HCT116 (cell line): Measurements from ENCODE around the gene TCEAL3. TPM values are rescaled to one million over a fixed set of nuclear protein-coding genes. Genes with fewer than 3 reads are reported as not detected.

Experiments
- ATAC-seq: fragments of 200-7000 bp; cut with Tn5 transposase; 2 replicates; pipeline ENCODE4 v1.9.1; 2020; ENCODE audit warnings: mild to moderate bottlenecking, moderate library complexity
- BruUV-seq: library from RNA; stranded (reverse); fragments of 400-500 nt; replicated peaks from 2 replicates; lab custom pipeline; 2021; lab: Mats Ljungman, UMichigan
- CTCF ChIA-PET: fragments of 300-600 bp; sonication (Branson Sonifier 250); formaldehyde crosslinking; loops from one replicate; lab custom pipeline; 2021; ENCODE audit warnings: antibody characterized with exemption; lab: Charles Lee
- POLR2A ChIA-PET: fragments of 300-600, 350-600 bp; sonication (Branson Sonifier 250); formaldehyde crosslinking; loops from one replicate; lab custom pipeline; 2021; ENCODE audit warnings: antibody characterized with exemption; lab: Charles Lee
- RAD21 ChIA-PET, 2 experiments: fragments of 300-600 bp; sonication (Branson Sonifier 250); formaldehyde crosslinking; loops; one replicate each; lab custom pipeline; 2023; ENCODE audit warnings: low total read pairs in 2 of 2; ENCODE audit not compliant: uncharacterized antibody in 2 of 2, unreplicated experiment in 2 of 2, low non-redundant PET in 1 of 2; lab: Charles Lee
- DNase-seq: peaks from one replicate; pipeline ENCODE4 v3.0.0-alpha.2; 2010; ENCODE audit warnings: low read depth, low spot score
- H2AFZ ChIP-seq: fragments of 200-600 bp; shearing (Covaris generic), sonication (generic); 2 replicates; pipeline ENCODE4 v1.6.1; 2017; ENCODE audit warnings: low read depth, mixed run types, mixed read lengths, antibody characterized with exemption, low read length; ENCODE audit not compliant: poor library complexity, severe bottlenecking
- H3K27ac ChIP-seq: 2 replicates; pipeline ENCODE4 v1.5.1; 2012; ENCODE audit warnings: low read depth, low read length
- H3K27me3 ChIP-seq: fragments of 200-600 bp; sonication (generic); 2 replicates; pipeline ENCODE4 v1.6.1; 2016; ENCODE audit warnings: mixed run types, low read length, mixed read lengths; ENCODE audit not compliant: insufficient read depth
- H3K36me3 ChIP-seq, 2 experiments: fragments of 200-500 bp in 1 of 2; fragments of 200-600 bp in 1 of 2; sonication (Bioruptor generic) in 1 of 2; sonication (generic) in 1 of 2; 2 replicates each; pipeline versions ENCODE4 v1.5.1 to v1.6.1; 2014 to 2016; ENCODE audit warnings: low read length in 2 of 2, inconsistent platforms in 1 of 2, mixed read lengths in 1 of 2, mixed run types in 1 of 2; ENCODE audit not compliant: insufficient read depth in 2 of 2, control insufficient read depth in 1 of 2
- H3K4me1 ChIP-seq, 2 experiments: fragments of 200-600 bp in 1 of 2; sonication (generic) in 1 of 2; 2 replicates each; pipeline versions ENCODE4 v1.5.1 to v1.6.1; 2012 to 2017; ENCODE audit warnings: low read length in 2 of 2, inconsistent platforms in 1 of 2, mild to moderate bottlenecking in 1 of 2, mixed read lengths in 1 of 2, mixed run types in 1 of 2, moderate library complexity in 1 of 2; ENCODE audit not compliant: insufficient read depth in 2 of 2, control insufficient read depth in 1 of 2
- H3K4me2 ChIP-seq: fragments of 200-600 bp; sonication (generic); 2 replicates; pipeline ENCODE4 v1.6.1; 2017; ENCODE audit warnings: mixed run types, low read length, mixed read lengths
- H3K4me3 ChIP-seq, 2 experiments: fragments of 200-600 bp in 1 of 2; sonication (generic) in 1 of 2; replicated peaks in 1 of 2; 2 replicates each; pipeline ENCODE4 v1.5.1; 2011 to 2016; ENCODE audit warnings: low read length in 2 of 2, control low read depth in 1 of 2, low read depth in 1 of 2, mild to moderate bottlenecking in 1 of 2, mixed read lengths in 1 of 2, mixed run types in 1 of 2
- H3K79me2 ChIP-seq: fragments of 200-600 bp; sonication (generic); 2 replicates; pipeline ENCODE4 v1.6.1; 2017; ENCODE audit warnings: mild to moderate bottlenecking, mixed run types, low read length, moderate library complexity, mixed read lengths; ENCODE audit not compliant: insufficient read depth
- H3K9ac ChIP-seq: fragments of 200-600 bp; sonication (generic); 2 replicates; pipeline ENCODE4 v1.6.1; 2016; ENCODE audit warnings: low read length, mixed read lengths
- H3K9me2 ChIP-seq: fragments of 200-600 bp; sonication (generic), shearing (Covaris generic); 2 replicates; pipeline ENCODE4 v1.6.1; 2017; ENCODE audit warnings: mixed run types, mild to moderate bottlenecking, moderate library complexity; ENCODE audit not compliant: insufficient read depth
- H3K9me3 ChIP-seq, 2 experiments: fragments of 200-500 bp in 1 of 2; fragments of 200-600 bp in 1 of 2; sonication (Bioruptor generic) in 1 of 2; sonication (generic) in 1 of 2; 2 replicates each; pipeline ENCODE4 v1.6.1; 2014 to 2017; ENCODE audit warnings: low read length in 2 of 2, mixed read lengths in 2 of 2, inconsistent platforms in 1 of 2, low read depth in 1 of 2, mild to moderate bottlenecking in 1 of 2, mixed run types in 1 of 2, moderate library complexity in 1 of 2; ENCODE audit not compliant: control insufficient read depth in 1 of 2, insufficient read depth in 1 of 2
- H4K20me1 ChIP-seq: fragments of 200-600 bp; sonication (generic), shearing (Covaris generic); 2 replicates; pipeline ENCODE4 v1.6.1; 2017; ENCODE audit warnings: mixed run types, mild to moderate bottlenecking, moderate library complexity; ENCODE audit not compliant: insufficient read depth
- ATF3 ChIP-seq: IDR thresholded peaks from 2 replicates; pipeline ENCODE4 v1.6.1; 2012
- CBX3 ChIP-seq: IDR thresholded peaks from 2 replicates; pipeline ENCODE4 v1.6.1; 2012; ENCODE audit warnings: low read depth
- EGR1 ChIP-seq: IDR thresholded peaks from 2 replicates; pipeline ENCODE4 v1.6.1; 2012; ENCODE audit warnings: low read depth
- ELF1 ChIP-seq: IDR thresholded peaks from 2 replicates; pipeline ENCODE4 v1.6.1; 2012; ENCODE audit warnings: low read depth, borderline replicate concordance
- EZH2 ChIP-seq: fragments of 200-600 bp; sonication (generic); IDR thresholded peaks from 2 replicates; pipeline ENCODE4 v1.6.1; 2017; ENCODE audit warnings: antibody characterized with exemption, mixed run types
- JUND ChIP-seq: IDR thresholded peaks from 2 replicates; pipeline ENCODE4 v1.6.1; 2012
- MAX ChIP-seq: IDR thresholded peaks from 2 replicates; pipeline ENCODE4 v1.6.1; 2012
- RAD21 ChIP-seq: IDR thresholded peaks from 2 replicates; pipeline ENCODE4 v1.6.1; 2012; ENCODE audit warnings: low read depth, mild to moderate bottlenecking
- SIN3A ChIP-seq: IDR thresholded peaks from 2 replicates; pipeline ENCODE4 v1.6.1; 2012; ENCODE audit warnings: low read depth
- SP1 ChIP-seq: IDR thresholded peaks from 2 replicates; pipeline ENCODE4 v1.6.1; 2012; ENCODE audit warnings: low read depth
- SRF ChIP-seq: IDR thresholded peaks from 2 replicates; pipeline ENCODE4 v1.6.1; 2012; ENCODE audit warnings: low read depth
- ZNF274 ChIP-seq: fragments of 200-500 bp; sonication (Bioruptor generic); IDR thresholded peaks from 2 replicates; pipeline ENCODE4 v1.6.1; 2014; ENCODE audit warnings: mild to moderate bottlenecking, low read depth, low read length, inconsistent platforms
- intact Hi-C: fragments of 100-400 bp; cut with micrococcal nuclease; formaldehyde crosslinking; loops from 2 replicates; pipeline ENCODE4 v1.10.0; 2022
- total RNA-seq: library from RNA; stranded (reverse); gene quantifications from one replicate; pipeline ENCODE4 v1.2.1, GENCODE V29; 2021; ENCODE audit not compliant: unreplicated experiment
- TF ChIP-seq, protein P1 (sequence below): IDR thresholded peaks from 2 replicates; pipeline ENCODE4 v1.6.1; 2012; ENCODE audit warnings: low read depth

The TCEAL3 gene
- total RNA-seq, 1 experiment from 2014 or later: not detected

DNA sequence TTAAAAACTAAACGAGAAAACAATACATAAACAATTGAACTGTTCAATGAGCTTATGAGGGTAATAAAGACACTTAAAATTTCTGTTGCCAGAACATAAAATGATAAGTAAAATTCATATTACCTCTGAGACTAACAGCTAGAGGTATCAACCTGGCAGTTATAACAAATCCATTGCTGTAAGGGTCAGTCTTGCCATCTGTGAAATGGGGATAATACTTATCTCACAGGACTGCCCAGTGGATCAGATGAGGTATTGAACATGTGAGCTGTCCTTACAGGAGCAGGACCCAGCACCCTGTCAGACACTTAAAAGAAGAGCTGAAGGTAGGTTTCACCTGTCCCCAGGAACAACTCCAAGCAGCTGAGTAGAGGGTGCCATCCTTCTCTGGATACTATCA lies 2.5 kb downstream of the TCEAL3 start:
- Histone ChIP-seq H2AFZ (no peak overlapping the region), H3K4me2 (no peak overlapping the region), H3K9me2 (no peaks in the 10 kb centered on the region), H3K27ac (no peak overlapping the region), H3K9ac (no peak overlapping the region), H3K36me3 (no peaks in the 10 kb centered on the region), H3K4me3 (no peak overlapping the region), H3K79me2 (no peaks in the 10 kb centered on the region), H4K20me1 (no peaks in the 10 kb centered on the region), H3K27me3 (no peaks in the 10 kb centered on the region)
- no TSS peak for BruUV-seq
- ChIA-PET RAD21 (no interaction called here), CTCF (no interaction called here)
- DNase-seq (no peak), ATAC-seq (no peak)
- intact Hi-C loops: no loop called here
- TF ChIP-seq SIN3A: no peak
- no peak for TF ChIP-seq RAD21
- TF ChIP-seq CBX3: no peak
- TF ChIP-seq SRF: no peak
- TF ChIP-seq ELF1: no peak
- TF ChIP-seq EGR1: no peak
- TF ChIP-seq EZH2: no peak
- TF ChIP-seq, protein P1, sequence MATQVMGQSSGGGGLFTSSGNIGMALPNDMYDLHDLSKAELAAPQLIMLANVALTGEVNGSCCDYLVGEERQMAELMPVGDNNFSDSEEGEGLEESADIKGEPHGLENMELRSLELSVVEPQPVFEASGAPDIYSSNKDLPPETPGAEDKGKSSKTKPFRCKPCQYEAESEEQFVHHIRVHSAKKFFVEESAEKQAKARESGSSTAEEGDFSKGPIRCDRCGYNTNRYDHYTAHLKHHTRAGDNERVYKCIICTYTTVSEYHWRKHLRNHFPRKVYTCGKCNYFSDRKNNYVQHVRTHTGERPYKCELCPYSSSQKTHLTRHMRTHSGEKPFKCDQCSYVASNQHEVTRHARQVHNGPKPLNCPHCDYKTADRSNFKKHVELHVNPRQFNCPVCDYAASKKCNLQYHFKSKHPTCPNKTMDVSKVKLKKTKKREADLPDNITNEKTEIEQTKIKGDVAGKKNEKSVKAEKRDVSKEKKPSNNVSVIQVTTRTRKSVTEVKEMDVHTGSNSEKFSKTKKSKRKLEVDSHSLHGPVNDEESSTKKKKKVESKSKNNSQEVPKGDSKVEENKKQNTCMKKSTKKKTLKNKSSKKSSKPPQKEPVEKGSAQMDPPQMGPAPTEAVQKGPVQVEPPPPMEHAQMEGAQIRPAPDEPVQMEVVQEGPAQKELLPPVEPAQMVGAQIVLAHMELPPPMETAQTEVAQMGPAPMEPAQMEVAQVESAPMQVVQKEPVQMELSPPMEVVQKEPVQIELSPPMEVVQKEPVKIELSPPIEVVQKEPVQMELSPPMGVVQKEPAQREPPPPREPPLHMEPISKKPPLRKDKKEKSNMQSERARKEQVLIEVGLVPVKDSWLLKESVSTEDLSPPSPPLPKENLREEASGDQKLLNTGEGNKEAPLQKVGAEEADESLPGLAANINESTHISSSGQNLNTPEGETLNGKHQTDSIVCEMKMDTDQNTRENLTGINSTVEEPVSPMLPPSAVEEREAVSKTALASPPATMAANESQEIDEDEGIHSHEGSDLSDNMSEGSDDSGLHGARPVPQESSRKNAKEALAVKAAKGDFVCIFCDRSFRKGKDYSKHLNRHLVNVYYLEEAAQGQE: no peak
- TF ChIP-seq MAX: no peak
- no peak for TF ChIP-seq JUND
- no peak for TF ChIP-seq SP1
- TF ChIP-seq ATF3: no peak
- TF ChIP-seq ZNF274: no peak
- TF ChIP-seq, all 23 proteins: peak for 0
- POLR2A ChIA-PET: no interaction called here
- H3K4me1 ChIP-seq: peaks cover 0 to 8% of the 10 kb centered on the region in 2 experiments; a peak in 2 of 4 replicates
- no peaks in the 10 kb centered on the region for H3K9me3 ChIP-seq
